Spinal cord (tissue), 10 donors: ENCODE results near the gene PLOD3. TPM values are rescaled to one million over a fixed set of nuclear protein-coding genes. Genes with fewer than 3 reads are reported as not detected.
A peak's percentile ranks its signal among the peaks of the same experiment; 100 is the strongest.

Experiments used
- DNase-seq, 6 donors: peaks; one replicate each; pipeline versions ENCODE4 v3.0.0 to v3.0.0-alpha.2; 2013 to 2015; ENCODE audit warnings: low spot score in 6 of 6, low read depth in 4 of 6
- H3K27ac ChIP-seq: one replicate; pipeline ENCODE4 v1.5.1; 2013; ENCODE audit warnings: low read depth, low read length, control low read depth
- H3K27me3 ChIP-seq: one replicate; pipeline ENCODE4 v1.6.1; 2013; ENCODE audit warnings: low read length; ENCODE audit not compliant: control insufficient read depth, insufficient read depth
- H3K36me3 ChIP-seq: one replicate; pipeline ENCODE4 v1.6.1; 2013; ENCODE audit warnings: low read length; ENCODE audit not compliant: control insufficient read depth, insufficient read depth
- H3K4me1 ChIP-seq: one replicate; pipeline ENCODE4 v1.6.1; 2013; ENCODE audit warnings: low read length; ENCODE audit not compliant: control insufficient read depth, insufficient read depth
- H3K4me3 ChIP-seq: one replicate; pipeline ENCODE4 v1.5.1; 2013; ENCODE audit warnings: low read depth, low read length, control low read depth
- H3K9me3 ChIP-seq: one replicate; pipeline ENCODE4 v1.6.1; 2013; ENCODE audit warnings: low read length; ENCODE audit not compliant: control insufficient read depth, insufficient read depth
- WGBS: methylation state at CpG from one replicate; pipeline ENCODE4 v1.1.5; 2013; ENCODE audit warnings: missing lambda C conversion rate; ENCODE audit not compliant: insufficient coverage; 5-methylcytosine and 5-hydroxymethylcytosine counted together
- polyA plus RNA-seq, 2 donors: library from polyadenylated mRNA; unstranded; fragments of 120-200 nt; gene quantifications; one replicate each; pipeline ENCODE4 v1.2.1, GENCODE V29; 2013; ENCODE audit not compliant: insufficient read length in 2 of 2
- total RNA-seq, 2 donors: library from RNA; depleted of rRNA in 1 of 2; stranded (reverse); fragments of 120-200 nt in 1 of 2; fragments of >200 nt in 1 of 2; gene quantifications; one replicate each; pipeline versions ENCODE4 v1.2.3 to v1.2.4, GENCODE V29; 2013 to 2014
- donor health status: healthy.

Gene PLOD3
- total and polyA plus RNA-seq, 4 donors: 26.2 to 71.7 (median 48.5) TPM

DNA sequence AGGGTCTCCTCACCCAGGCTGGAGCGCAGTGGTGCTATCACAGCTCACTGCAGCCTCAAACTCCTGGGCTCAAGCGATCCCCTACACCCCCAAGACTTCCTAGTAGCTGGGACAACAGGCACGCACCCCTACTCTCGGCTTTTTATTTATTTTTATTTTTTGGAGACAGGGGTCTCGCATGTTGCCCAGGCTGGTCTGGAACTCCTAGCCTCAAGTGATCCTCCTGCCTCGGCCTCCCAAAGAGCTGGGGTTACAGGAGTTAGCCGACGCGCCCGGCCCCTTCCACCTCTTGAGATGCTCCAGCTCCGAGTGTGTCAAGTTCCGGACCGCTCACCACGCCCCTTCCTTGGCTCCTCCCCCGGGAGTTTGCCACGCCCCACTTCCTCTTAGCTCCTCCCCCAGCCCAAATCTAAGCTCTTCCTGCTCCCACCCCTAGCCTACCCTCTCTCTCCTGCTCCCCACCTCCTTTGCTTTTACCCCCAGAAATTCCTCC, 43.6 kb downstream of the PLOD3 start:
- peak in 1 of 6 donors; percentile 8 for DNase-seq
- H3K9me3 ChIP-seq: no peaks in the 10 kb centered on the region
- peaks cover 25% of the 10 kb centered on the region for H3K36me3 ChIP-seq
- 22% methylated on average over 14 of the region's 16 CpGs for WGBS
- peaks cover 89% of the 10 kb centered on the region for H3K27me3 ChIP-seq
- no peak overlapping the region for H3K27ac ChIP-seq
- H3K4me3 ChIP-seq: no peak overlapping the region
- H3K4me1 ChIP-seq: peaks cover 49% of the 10 kb centered on the region

DNA sequence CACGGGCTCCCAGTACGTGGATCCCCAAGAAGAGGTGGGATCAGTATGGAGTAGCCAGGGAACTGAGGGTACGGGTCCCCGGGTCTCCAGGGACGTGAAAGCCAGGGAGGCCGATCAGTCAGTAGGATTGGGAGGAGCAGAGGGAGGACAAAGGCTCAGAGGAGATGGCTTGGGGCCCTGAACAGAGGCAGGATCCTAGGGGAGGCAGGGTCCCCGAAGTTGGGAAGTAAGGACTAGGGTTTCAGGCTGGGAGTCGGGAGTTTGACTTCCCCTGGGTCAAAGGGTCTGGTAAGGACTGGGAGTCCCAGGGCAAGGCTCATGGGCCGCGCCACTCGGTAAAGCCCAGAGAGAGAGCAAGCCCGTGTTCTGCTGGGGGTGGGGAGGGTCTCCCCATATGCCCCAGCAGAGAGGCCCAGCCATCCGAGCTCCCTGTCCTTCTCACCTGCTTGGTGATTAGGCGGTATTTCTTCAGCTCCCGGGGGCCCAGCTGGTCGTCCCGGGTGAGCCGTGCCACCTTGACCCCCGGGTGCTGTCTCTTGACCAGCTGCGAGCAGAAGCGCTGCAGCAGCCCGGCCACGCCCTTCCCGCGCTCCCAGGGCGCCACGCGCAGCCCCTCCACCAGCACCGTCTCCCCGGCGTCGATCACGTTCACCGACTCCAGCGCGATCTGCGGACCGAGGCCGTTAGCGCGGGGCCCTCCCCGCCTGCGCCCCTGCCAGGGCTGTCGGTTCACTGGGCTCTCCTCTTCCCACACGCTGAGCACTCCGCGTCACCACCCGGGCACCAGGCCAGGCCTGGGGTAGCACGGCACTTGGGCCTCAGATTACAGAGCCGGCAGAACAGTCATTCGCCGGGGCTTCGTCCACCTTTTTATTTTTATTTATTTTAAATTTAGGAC, 44.3 kb downstream of the PLOD3 start:
- Histone ChIP-seq H3K9me3 (no peaks in the 10 kb centered on the region), H3K36me3 (peaks cover 25% of the 10 kb centered on the region), H3K4me3 (no peak overlapping the region), H3K27me3 (peaks cover 90% of the 10 kb centered on the region), H3K4me1 (peaks cover 51% of the 10 kb centered on the region), H3K27ac (no peak overlapping the region)
- WGBS: 12% methylated on average over 48 of the region's 53 CpGs
- peak in 2 of 6 donors; percentile 51 to 59 for DNase-seq

GRCh38 chr7:101172005-101172853, 45.2 kb downstream of the PLOD3 start:
- WGBS: 7% methylated on average over 70 of the region's 79 CpGs
- peaks cover 25% of the 10 kb centered on the region for H3K36me3 ChIP-seq
- peak in 2 of 6 donors; percentile 18 to 46 for DNase-seq
- peaks cover 92% of the 10 kb centered on the region for H3K27me3 ChIP-seq
- peaks cover 55% of the 10 kb centered on the region for H3K4me1 ChIP-seq
- H3K9me3 ChIP-seq: no peaks in the 10 kb centered on the region
- H3K27ac ChIP-seq: no peak overlapping the region
- no peak overlapping the region for H3K4me3 ChIP-seq

- Histone ChIP-seq H3K27ac (no peak overlapping the region), H3K36me3 (peaks cover 25% of the 10 kb centered on the region), H3K9me3 (no peaks in the 10 kb centered on the region), H3K4me1 (peaks cover 62% of the 10 kb centered on the region), H3K27me3 (peaks cover 90% of the 10 kb centered on the region), H3K4me3 (no peak overlapping the region)
- peak in 2 of 6 donors; percentile 25 to 49 for DNase-seq
- 6% methylated on average over 9 of the region's 13 CpGs for WGBS
Observed at GRCh38 chr7:101171442-101171837, 45.9 kb downstream of the PLOD3 start.

GRCh38 chr7:101170617-101171441, 46.6 kb downstream of the PLOD3 start:
- WGBS: 7% methylated on average over 12 of the region's 17 CpGs
- DNase-seq: no peak
- Histone ChIP-seq H3K9me3 (no peaks in the 10 kb centered on the region), H3K4me1 (peaks cover 67% of the 10 kb centered on the region), H3K27me3 (peaks cover 96% of the 10 kb centered on the region), H3K36me3 (peaks cover 25% of the 10 kb centered on the region), H3K27ac (no peak overlapping the region), H3K4me3 (no peak overlapping the region)

GRCh38 chr7:101169838-101170551, 47.4 kb downstream of the PLOD3 start:
- H3K27ac ChIP-seq: no peak overlapping the region
- H3K4me3 ChIP-seq: peak overlapping the region; percentile 35
- DNase-seq: peak in 2 of 6 donors; percentile 89 to 96
- no peaks in the 10 kb centered on the region for H3K9me3 ChIP-seq
- under 1% methylated on average over 18 of the region's 33 CpGs for WGBS
- peaks cover 96% of the 10 kb centered on the region for H3K27me3 ChIP-seq
- peaks cover 25% of the 10 kb centered on the region for H3K36me3 ChIP-seq
- peaks cover 75% of the 10 kb centered on the region for H3K4me1 ChIP-seq

DNA sequence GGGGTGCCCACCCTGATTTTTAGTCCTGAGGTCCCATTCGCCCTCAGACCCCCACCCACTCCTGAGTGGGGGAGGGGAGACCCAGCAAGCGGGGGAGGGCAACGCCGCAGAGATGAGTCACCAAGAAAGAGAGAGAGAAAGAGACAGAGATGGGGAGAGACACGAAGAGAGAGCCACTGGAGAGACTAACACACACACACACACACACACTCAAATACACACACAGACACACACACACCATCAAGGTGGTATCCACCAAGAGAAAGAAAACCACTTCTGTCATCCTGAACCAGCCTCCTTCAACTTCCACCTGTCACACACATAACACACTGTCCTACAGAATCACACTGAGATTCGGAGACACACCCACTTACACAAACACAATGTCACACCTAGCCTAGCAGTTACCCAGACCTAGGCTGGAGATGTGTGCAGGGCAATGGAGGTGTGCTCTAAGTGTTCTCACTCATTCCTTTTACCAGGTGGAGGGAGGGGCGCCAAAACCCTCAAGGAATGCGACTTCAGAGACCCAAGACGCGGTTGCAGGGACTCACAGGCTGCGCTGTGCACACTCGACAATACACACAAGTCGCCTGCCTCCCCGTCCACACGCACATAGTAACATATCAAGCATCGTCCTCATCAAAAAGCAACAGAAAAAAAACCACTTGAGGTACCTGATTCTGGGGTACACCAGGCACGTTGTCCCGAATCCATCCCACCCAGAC, 48.1 kb downstream of the PLOD3 start:
- Histone ChIP-seq H3K4me1 (peaks cover 79% of the 10 kb centered on the region), H3K9me3 (no peaks in the 10 kb centered on the region), H3K27ac (no peak overlapping the region), H3K4me3 (peak overlapping the region; percentile 35), H3K36me3 (peaks cover 22% of the 10 kb centered on the region), H3K27me3 (peaks cover 96% of the 10 kb centered on the region)
- under 1% methylated on average over 12 of the region's 18 CpGs for WGBS
- DNase-seq: no peak

- WGBS: no CpG with 5 or more reads among the region's 6 CpGs
- peak in 1 of 6 donors; percentile 26 for DNase-seq
- Histone ChIP-seq H3K27me3 (peaks cover 93% of the 10 kb centered on the region), H3K9me3 (no peaks in the 10 kb centered on the region), H3K27ac (no peak overlapping the region), H3K4me3 (no peak overlapping the region), H3K36me3 (peaks cover 16% of the 10 kb centered on the region), H3K4me1 (peaks cover 79% of the 10 kb centered on the region)
Observed at GRCh38 chr7:101168412-101169049, 48.9 kb downstream of the PLOD3 start.
